OCI-LY3 (cell line): Measurements from ENCODE around the gene MED13.

Experiments used
- CTCF ChIP-seq: fragments of 200-600, 300-600 bp; sonication (generic); IDR thresholded peaks from 2 replicates; pipeline ENCODE4 v1.5.1; 2014; ENCODE audit warnings: antibody characterized with exemption, low read length, low read depth
- EZH2phosphoT487 ChIP-seq: fragments of 200-600 bp; shearing (Covaris generic); IDR thresholded peaks from 2 replicates; pipeline ENCODE4 v1.6.1; 2018; ENCODE audit warnings: antibody characterized with exemption, mixed run types, low read depth

- TF ChIP-seq CTCF (no peak), EZH2phosphoT487 (no peak)
Observed at GRCh38 chr17:61972311-61972710, 92.8 kb downstream of the MED13 start.
